CD14-positive monocyte (primary cell): ENCODE measurements around the gene WWOX. TPM values are rescaled to one million over a fixed set of nuclear protein-coding genes. Genes with fewer than 3 reads are reported as not detected.

Source experiments
- DNase-seq, 3 donors: peaks; one replicate each; pipeline ENCODE4 v3.0.0-alpha.2; 2011 to 2022
- H2AFZ ChIP-seq: 2 replicates; pipeline ENCODE4 v1.6.0; 2012; ENCODE audit warnings: mild to moderate bottlenecking, low read depth, low read length, inconsistent platforms; ENCODE audit not compliant: insufficient read depth, poor library complexity, severe bottlenecking
- H3K27ac ChIP-seq, 2 donors: 1 replicate in 1 of 2; 2 replicates in 1 of 2; pipeline ENCODE4 v1.5.1; 2012 to 2013; ENCODE audit warnings: low read length in 2 of 2, control low read depth in 1 of 2, inconsistent platforms in 1 of 2, low read depth in 1 of 2, mild to moderate bottlenecking in 1 of 2
- H3K27me3 ChIP-seq, 2 donors: one replicate each; pipeline versions ENCODE4 v1.6.0 to v1.6.1; 2011 to 2013; ENCODE audit warnings: low read length in 2 of 2; ENCODE audit not compliant: control insufficient read depth in 2 of 2, insufficient read depth in 2 of 2
- H3K36me3 ChIP-seq, 2 donors: replicated peaks in 1 of 2; 1 replicate in 1 of 2; 2 replicates in 1 of 2; pipeline versions ENCODE4 v1.5.1 to v1.6.1; 2012 to 2013; ENCODE audit warnings: low read length in 2 of 2, control low read depth in 1 of 2, inconsistent platforms in 1 of 2, mild to moderate bottlenecking in 1 of 2; ENCODE audit not compliant: insufficient read depth in 2 of 2, control insufficient read depth in 1 of 2
- H3K4me1 ChIP-seq, 2 donors: 1 replicate in 1 of 2; 2 replicates in 1 of 2; pipeline versions ENCODE4 v1.5.1 to v1.6.1; 2012 to 2013; ENCODE audit warnings: low read length in 2 of 2, control low read depth in 1 of 2, inconsistent platforms in 1 of 2, mild to moderate bottlenecking in 1 of 2, moderate library complexity in 1 of 2; ENCODE audit not compliant: insufficient read depth in 2 of 2, control insufficient read depth in 1 of 2
- H3K4me2 ChIP-seq: replicated peaks from 2 replicates; pipeline ENCODE3; 2012; ENCODE audit warnings: low read length, moderate library complexity, mild to moderate bottlenecking; ENCODE audit not compliant: poor library complexity, severe bottlenecking; ENCODE audit errors: extremely low read depth
- H3K4me3 ChIP-seq, 3 experiments: fragments of 200-600 bp in 1 of 3; sonication (generic) in 1 of 3; replicated peaks in 1 of 3; 1 replicate in 2 of 3; 2 replicates in 1 of 3; pipeline ENCODE4 v1.5.1; 2011 to 2013; ENCODE audit warnings: low read length in 3 of 3, mild to moderate bottlenecking in 3 of 3, control low read depth in 2 of 3, low read depth in 2 of 3, inconsistent platforms in 1 of 3, moderate library complexity in 1 of 3
- H3K79me2 ChIP-seq: 2 replicates; pipeline ENCODE4 v1.6.0; 2012; ENCODE audit warnings: mild to moderate bottlenecking, control low read depth, inconsistent platforms, low read length, moderate library complexity; ENCODE audit not compliant: insufficient read depth
- H3K9ac ChIP-seq: 2 replicates; pipeline ENCODE4 v1.6.0; 2017; ENCODE audit warnings: low read length, mild to moderate bottlenecking; ENCODE audit not compliant: insufficient read depth, poor library complexity, severe bottlenecking
- H3K9me3 ChIP-seq, 2 donors: replicated peaks in 1 of 2; 1 replicate in 1 of 2; 2 replicates in 1 of 2; pipeline versions ENCODE4 v1.5.1 to v1.6.1; 2012 to 2013; ENCODE audit warnings: low read length in 2 of 2, control low read depth in 1 of 2; ENCODE audit not compliant: control insufficient read depth in 1 of 2, insufficient read depth in 1 of 2
- H4K20me1 ChIP-seq: 2 replicates; pipeline ENCODE4 v1.6.0; 2012; ENCODE audit warnings: mild to moderate bottlenecking, low read length, control low read depth, moderate library complexity; ENCODE audit not compliant: insufficient read depth
- H3K27ac Mint-ChIP-seq, 7 donors: one replicate each; pipeline ENCODE4 v1.8.0; 2020; ENCODE audit warnings: mild to moderate bottlenecking in 7 of 7, mixed read lengths in 7 of 7, moderate library complexity in 6 of 7, inconsistent platforms in 2 of 7
- H3K27me3 Mint-ChIP-seq, 3 donors: one replicate each; pipeline ENCODE4 v1.8.0; 2021 to 2022; ENCODE audit warnings: low read depth in 3 of 3, mild to moderate bottlenecking in 3 of 3, mixed read lengths in 3 of 3, moderate library complexity in 3 of 3, inconsistent platforms in 1 of 3
- H3K36me3 Mint-ChIP-seq, 2 donors: one replicate each; pipeline ENCODE4 v1.8.0; 2020; ENCODE audit warnings: mixed read lengths in 2 of 2, inconsistent platforms in 1 of 2, mild to moderate bottlenecking in 1 of 2
- H3K4me1 Mint-ChIP-seq: one replicate; pipeline ENCODE4 v1.8.0; 2020; ENCODE audit warnings: mild to moderate bottlenecking, mixed read lengths
- H3K4me3 Mint-ChIP-seq, 2 donors: one replicate each; pipeline ENCODE4 v1.8.0; 2020; ENCODE audit warnings: mild to moderate bottlenecking in 2 of 2, mixed read lengths in 2 of 2, moderate library complexity in 1 of 2
- H3K9me3 Mint-ChIP-seq, 7 donors: one replicate each; pipeline ENCODE4 v1.8.0; 2020 to 2022; ENCODE audit warnings: mixed read lengths in 7 of 7, mild to moderate bottlenecking in 6 of 7, moderate library complexity in 6 of 7, inconsistent platforms in 2 of 7
- CTCF ChIP-seq: fragments of 200-600 bp; IDR thresholded peaks from one replicate; pipeline ENCODE4 v1.8.0; 2022; ENCODE audit warnings: antibody characterized with exemption, mild to moderate bottlenecking
- WGBS: methylation state at CpG from one replicate; pipeline ENCODE4 v1.1.5; 2013; ENCODE audit warnings: missing lambda C conversion rate; ENCODE audit not compliant: insufficient coverage; 5-methylcytosine and 5-hydroxymethylcytosine counted together
- intact Hi-C, 2 donors: fragments of 100-400 bp; cut with micrococcal nuclease; formaldehyde crosslinking; loops; one replicate each; pipeline versions ENCODE4 v1.15.0 to v1.15.1; 2023
- polyA plus RNA-seq, 3 donors: library from polyadenylated mRNA; depleted of rRNA in 1 of 3; unstranded in 2 of 3; stranded (reverse) in 1 of 3; fragments of 300-500 nt in 2 of 3; fragments of >200 nt in 1 of 3; fragmentation: Illumina TruSeq in 2 of 3; gene quantifications; 1 replicate in 2 of 3; 2 replicates in 1 of 3; pipeline ENCODE4 v1.2.3, GENCODE V29; 2012 to 2021

Gene WWOX
- polyA plus RNA-seq, 3 donors: 4.0 to 7.0 (median 6.3) TPM

- peaks cover 0 to 5% (median 1%) of the 10 kb centered on the region in 7 donors for H3K9me3 Mint-ChIP-seq
- H3K27ac Mint-ChIP-seq: no peak overlapping the region
- Histone ChIP-seq H4K20me1 (no peaks in the 10 kb centered on the region), H3K4me1 (no peaks in the 10 kb centered on the region), H3K9me3 (no peaks in the 10 kb centered on the region), H3K27ac (no peak overlapping the region), H2AFZ (no peak overlapping the region), H3K27me3 (no peaks in the 10 kb centered on the region), H3K36me3 (no peaks in the 10 kb centered on the region), H3K4me3 (no peak overlapping the region), H3K9ac (no peak overlapping the region), H3K79me2 (no peaks in the 10 kb centered on the region), H3K4me2 (no peak overlapping the region)
- intact Hi-C loops: no loop called here
- H3K27me3 Mint-ChIP-seq: no peaks in the 10 kb centered on the region
- H3K4me1 Mint-ChIP-seq: no peaks in the 10 kb centered on the region
- no peak for DNase-seq
- H3K4me3 Mint-ChIP-seq: no peak overlapping the region
- no peak for TF ChIP-seq CTCF
- H3K36me3 Mint-ChIP-seq: no peaks in the 10 kb centered on the region
- WGBS: no CpG with 5 or more reads among the region's 3 CpGs
Observed at GRCh38 chr16:78289373-78289772, 189.9 kb downstream of the WWOX start.

- TF ChIP-seq CTCF: no peak
- Histone ChIP-seq H4K20me1 (no peaks in the 10 kb centered on the region), H3K4me2 (no peak overlapping the region), H3K36me3 (no peaks in the 10 kb centered on the region), H3K4me3 (no peak overlapping the region), H3K9ac (no peak overlapping the region), H2AFZ (no peak overlapping the region), H3K9me3 (no peaks in the 10 kb centered on the region), H3K27ac (no peak overlapping the region), H3K4me1 (no peaks in the 10 kb centered on the region), H3K79me2 (no peaks in the 10 kb centered on the region), H3K27me3 (no peaks in the 10 kb centered on the region)
- no peak for DNase-seq
- Mint-ChIP-seq H3K4me1 (no peaks in the 10 kb centered on the region), H3K9me3 (peaks cover 0 to 5% (median 2%) of the 10 kb centered on the region in 7 donors), H3K36me3 (no peaks in the 10 kb centered on the region), H3K4me3 (no peak overlapping the region), H3K27me3 (no peaks in the 10 kb centered on the region), H3K27ac (no peak overlapping the region)
- intact Hi-C loops: no loop called here
- WGBS: 83% methylated on average over 1 of the region's 7 CpGs
Observed at GRCh38 chr16:78289844-78290277, 190.4 kb downstream of the WWOX start.
